RWPE2 (cell line): ENCODE results near the gene COQ3.

Experiments
- ATAC-seq: fragments of 200-7000 bp; cut with Tn5 transposase; 3 replicates; pipeline ENCODE4 v1.9.1; 2021; ENCODE audit warnings: low read depth
- DNase-seq: peaks from one replicate; pipeline ENCODE4 v3.0.0-alpha.2; 2020; ENCODE audit warnings: low spot score
- H3K27ac ChIP-seq: fragments of 450-650 bp; 2 replicates; pipeline ENCODE4 v1.5.1; 2017; ENCODE audit warnings: mild to moderate bottlenecking; ENCODE audit not compliant: poor library complexity, severe bottlenecking
- H3K27me3 ChIP-seq: fragments of 250-450 bp; sonication (Bioruptor Pico); 2 replicates; pipeline ENCODE4 v1.5.1; 2021; ENCODE audit warnings: mild to moderate bottlenecking, moderate library complexity; ENCODE audit not compliant: insufficient read depth, poor library complexity, severe bottlenecking
- H3K36me3 ChIP-seq: fragments of 250-450 bp; sonication (Bioruptor Pico); 2 replicates; pipeline ENCODE4 v1.5.1; 2020; ENCODE audit warnings: low read depth, mild to moderate bottlenecking, moderate library complexity
- H3K4me1 ChIP-seq: fragments of 250-450 bp; sonication (Bioruptor Pico); 2 replicates; pipeline ENCODE4 v1.5.1; 2021; ENCODE audit warnings: mild to moderate bottlenecking, moderate library complexity; ENCODE audit not compliant: insufficient read depth, poor library complexity, severe bottlenecking
- H3K4me3 ChIP-seq: fragments of 250-450 bp; sonication (Bioruptor Pico); 2 replicates; pipeline ENCODE4 v1.5.1; 2021; ENCODE audit warnings: mild to moderate bottlenecking, moderate library complexity; ENCODE audit not compliant: severe bottlenecking
- H3K9me3 ChIP-seq: fragments of 250-450 bp; sonication (Bioruptor Pico); 2 replicates; pipeline ENCODE4 v1.5.1; 2021; ENCODE audit warnings: mild to moderate bottlenecking, moderate library complexity; ENCODE audit not compliant: severe bottlenecking
- TF ChIP-seq, protein P1 (sequence below): fragments of 450-650 bp; IDR thresholded peaks from one replicate; pipeline ENCODE4 v1.5.1; 2017; ENCODE audit warnings: mild to moderate bottlenecking, moderate library complexity; ENCODE audit not compliant: poor library complexity, severe bottlenecking

Gene COQ3

DNA sequence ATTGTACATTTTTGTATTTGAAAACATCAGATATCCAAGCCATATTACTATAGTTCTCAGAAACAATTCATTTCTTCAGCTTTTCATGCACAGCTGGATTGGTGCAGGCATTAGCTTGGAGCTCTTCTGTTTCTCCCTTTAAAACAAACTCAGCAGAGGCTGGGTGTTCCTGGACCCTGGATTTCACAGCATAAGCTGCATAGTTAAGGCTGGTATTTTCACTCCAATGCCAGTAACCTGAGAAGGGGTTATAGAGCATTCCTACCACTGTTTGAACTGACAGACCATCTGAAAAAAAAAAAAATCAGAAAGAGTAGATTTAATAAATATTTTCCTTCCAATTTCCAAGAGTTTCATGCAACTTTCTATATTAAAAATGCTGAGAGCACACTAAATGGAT, 24.5 kb downstream of the COQ3 start:
- ATAC-seq (no peak), DNase-seq (no peak)
- H3K9me3 ChIP-seq = no peaks in the 10 kb centered on the region
- TF ChIP-seq, protein P1, sequence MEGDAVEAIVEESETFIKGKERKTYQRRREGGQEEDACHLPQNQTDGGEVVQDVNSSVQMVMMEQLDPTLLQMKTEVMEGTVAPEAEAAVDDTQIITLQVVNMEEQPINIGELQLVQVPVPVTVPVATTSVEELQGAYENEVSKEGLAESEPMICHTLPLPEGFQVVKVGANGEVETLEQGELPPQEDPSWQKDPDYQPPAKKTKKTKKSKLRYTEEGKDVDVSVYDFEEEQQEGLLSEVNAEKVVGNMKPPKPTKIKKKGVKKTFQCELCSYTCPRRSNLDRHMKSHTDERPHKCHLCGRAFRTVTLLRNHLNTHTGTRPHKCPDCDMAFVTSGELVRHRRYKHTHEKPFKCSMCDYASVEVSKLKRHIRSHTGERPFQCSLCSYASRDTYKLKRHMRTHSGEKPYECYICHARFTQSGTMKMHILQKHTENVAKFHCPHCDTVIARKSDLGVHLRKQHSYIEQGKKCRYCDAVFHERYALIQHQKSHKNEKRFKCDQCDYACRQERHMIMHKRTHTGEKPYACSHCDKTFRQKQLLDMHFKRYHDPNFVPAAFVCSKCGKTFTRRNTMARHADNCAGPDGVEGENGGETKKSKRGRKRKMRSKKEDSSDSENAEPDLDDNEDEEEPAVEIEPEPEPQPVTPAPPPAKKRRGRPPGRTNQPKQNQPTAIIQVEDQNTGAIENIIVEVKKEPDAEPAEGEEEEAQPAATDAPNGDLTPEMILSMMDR = no peak
- no peaks in the 10 kb centered on the region for H3K4me1 ChIP-seq
- H3K27ac ChIP-seq = no peak overlapping the region
- H3K27me3 ChIP-seq = no peaks in the 10 kb centered on the region
- no peak overlapping the region for H3K4me3 ChIP-seq
- H3K36me3 ChIP-seq = no peaks in the 10 kb centered on the region

DNA sequence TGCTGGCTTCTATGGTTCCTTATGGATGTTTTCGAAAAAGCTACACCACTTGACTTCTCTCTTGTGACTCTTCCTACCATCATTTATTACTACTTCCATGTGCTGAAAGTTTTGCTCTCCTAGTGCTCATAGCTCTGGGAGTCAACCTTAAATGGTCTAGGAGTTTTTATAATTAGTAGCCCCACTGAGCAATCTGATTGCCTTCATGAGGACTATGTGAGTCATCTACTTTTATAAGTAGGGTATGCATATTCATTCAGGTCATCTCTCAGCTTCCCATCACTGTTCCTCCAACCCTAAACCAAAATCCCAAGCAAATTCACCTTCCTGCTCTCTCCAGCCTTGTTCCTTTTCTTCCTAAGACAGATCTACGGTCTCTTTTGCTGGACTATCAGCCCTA, 27.1 kb downstream of the COQ3 start:
- Histone ChIP-seq H3K36me3 (no peaks in the 10 kb centered on the region), H3K4me1 (no peaks in the 10 kb centered on the region), H3K27me3 (no peaks in the 10 kb centered on the region), H3K9me3 (no peaks in the 10 kb centered on the region), H3K27ac (no peak overlapping the region), H3K4me3 (no peak overlapping the region)
- DNase-seq (no peak), ATAC-seq (no peak)
- TF ChIP-seq, protein P1 = no peak

DNA sequence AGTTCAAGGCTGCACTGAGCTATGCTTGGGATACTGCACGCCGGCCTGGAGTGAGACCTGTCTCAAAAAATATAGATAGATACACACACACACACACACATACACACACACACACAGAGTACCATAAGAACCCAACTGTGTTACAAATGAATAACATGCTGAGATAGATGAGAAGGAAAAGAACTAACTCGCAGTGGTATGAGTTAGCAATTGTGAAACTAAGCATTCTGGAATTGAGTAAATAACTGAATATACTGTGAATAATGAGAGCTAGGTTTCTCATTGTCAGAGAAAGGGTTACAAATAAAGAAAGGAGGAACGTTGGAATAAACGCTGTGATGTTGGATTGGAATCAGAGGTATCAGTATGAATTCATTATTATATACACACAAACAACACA, 30.0 kb downstream of the COQ3 start:
- no peak overlapping the region for H3K27ac ChIP-seq
- no peaks in the 10 kb centered on the region for H3K4me1 ChIP-seq
- DNase-seq (no peak), ATAC-seq (no peak)
- TF ChIP-seq, protein P1 = no peak
- H3K9me3 ChIP-seq = no peaks in the 10 kb centered on the region
- no peaks in the 10 kb centered on the region for H3K27me3 ChIP-seq
- H3K36me3 ChIP-seq = no peaks in the 10 kb centered on the region
- no peak overlapping the region for H3K4me3 ChIP-seq

DNA sequence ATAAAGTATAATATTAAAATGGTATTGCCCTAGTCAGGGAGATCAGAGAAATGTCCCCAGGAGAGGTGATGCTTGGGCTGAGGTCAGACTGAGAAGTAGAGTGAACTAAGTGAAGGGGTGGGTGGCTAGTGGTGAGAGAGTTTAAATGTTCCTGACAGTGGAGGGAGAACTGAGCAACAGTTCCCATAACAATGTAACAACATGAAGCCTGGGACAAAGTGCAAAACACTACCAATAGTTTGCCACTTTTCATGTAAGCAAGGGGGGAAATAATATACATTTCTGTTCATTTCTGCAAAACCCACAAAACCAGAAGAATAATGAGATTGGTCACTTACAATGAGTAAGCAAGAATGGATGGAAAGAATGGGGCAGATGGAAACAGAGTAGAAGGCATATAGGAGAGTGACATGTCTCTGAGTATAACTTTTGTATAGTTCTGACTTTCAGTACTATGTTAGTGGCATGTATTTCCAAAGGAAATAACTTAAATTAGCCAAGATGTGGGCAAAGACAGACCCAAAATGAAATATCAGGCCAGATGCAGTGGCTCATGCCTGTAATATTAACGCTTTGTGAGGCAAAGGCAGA, 31.2 kb downstream of the COQ3 start:
- no peak for ATAC-seq

DNA sequence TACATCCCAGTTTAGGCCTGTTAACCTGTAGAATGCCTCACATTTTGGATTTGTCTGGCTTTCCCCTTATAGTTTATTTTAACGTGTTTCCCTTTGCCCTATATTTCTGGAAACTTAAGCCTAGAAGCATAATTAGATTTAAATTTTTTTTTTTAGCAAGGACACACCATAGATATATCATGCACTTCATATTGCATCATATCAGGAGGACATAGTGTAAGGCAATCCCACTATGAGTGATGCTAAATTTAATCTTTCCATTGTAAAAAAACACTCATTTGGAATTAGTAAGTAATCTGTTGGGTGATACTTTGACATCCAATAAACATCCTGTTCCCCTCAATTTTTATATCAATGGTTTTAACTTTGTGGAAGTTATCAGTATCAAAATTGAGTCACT, 34.2 kb downstream of the COQ3 start:
- no peak overlapping the region for H3K4me3 ChIP-seq
- no peaks in the 10 kb centered on the region for H3K9me3 ChIP-seq
- H3K4me1 ChIP-seq = no peaks in the 10 kb centered on the region
- no peak overlapping the region for H3K27ac ChIP-seq
- ATAC-seq = no peak
- no peaks in the 10 kb centered on the region for H3K27me3 ChIP-seq
- DNase-seq = no peak
- TF ChIP-seq, protein P1 = no peak
- no peaks in the 10 kb centered on the region for H3K36me3 ChIP-seq

More for the DNA sequence above, 31.2 kb downstream of the COQ3 start:
- TF ChIP-seq, protein P1 = no peak
- Histone ChIP-seq H3K36me3 (no peaks in the 10 kb centered on the region), H3K4me1 (no peaks in the 10 kb centered on the region), H3K4me3 (no peak overlapping the region), H3K27ac (no peak overlapping the region), H3K9me3 (no peaks in the 10 kb centered on the region), H3K27me3 (no peaks in the 10 kb centered on the region)
- DNase-seq = no peak
